Uterus (tissue), 2 donors: ENCODE data around the gene SCN2A.

ENCODE experiments used
- POLR2A ChIP-seq, 2 donors: fragments of 450-650 bp; IDR thresholded peaks; one replicate each; pipeline ENCODE4 v1.6.1; 2016; ENCODE audit warnings: antibody characterized with exemption in 2 of 2, mild to moderate bottlenecking in 1 of 2, moderate library complexity in 1 of 2
- TF ChIP-seq, protein P1 (sequence below), 4 experiments: fragments of 200-600 bp in 2 of 4; fragments of 450-650 bp in 2 of 4; sonication (generic) in 2 of 4; IDR thresholded peaks; one replicate each; pipeline ENCODE4 v1.5.1; 2016 to 2019; ENCODE audit warnings: antibody characterized with exemption in 4 of 4, mild to moderate bottlenecking in 2 of 4, moderate library complexity in 1 of 4

DNA sequence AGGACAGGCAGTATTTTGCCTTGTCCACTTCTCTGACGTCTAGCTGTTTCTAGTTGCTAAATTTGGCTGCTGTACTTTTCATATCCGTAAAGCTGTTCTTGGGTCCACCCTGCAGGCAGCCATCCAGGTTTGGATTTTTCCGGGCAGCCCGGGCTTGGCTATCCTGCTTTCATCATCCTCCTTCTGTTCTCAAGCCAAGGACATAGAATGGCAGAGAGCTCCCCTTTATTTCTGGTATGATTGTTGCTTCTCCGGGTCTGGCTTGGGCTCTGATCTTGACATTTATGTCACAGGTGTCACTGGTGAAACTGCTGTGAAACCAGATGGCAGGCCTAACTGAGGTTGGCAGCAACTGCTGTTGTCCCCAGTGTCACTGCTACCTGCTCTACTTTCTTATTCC, 35.5 kb downstream of the SCN2A start:
- TF ChIP-seq, protein P1, sequence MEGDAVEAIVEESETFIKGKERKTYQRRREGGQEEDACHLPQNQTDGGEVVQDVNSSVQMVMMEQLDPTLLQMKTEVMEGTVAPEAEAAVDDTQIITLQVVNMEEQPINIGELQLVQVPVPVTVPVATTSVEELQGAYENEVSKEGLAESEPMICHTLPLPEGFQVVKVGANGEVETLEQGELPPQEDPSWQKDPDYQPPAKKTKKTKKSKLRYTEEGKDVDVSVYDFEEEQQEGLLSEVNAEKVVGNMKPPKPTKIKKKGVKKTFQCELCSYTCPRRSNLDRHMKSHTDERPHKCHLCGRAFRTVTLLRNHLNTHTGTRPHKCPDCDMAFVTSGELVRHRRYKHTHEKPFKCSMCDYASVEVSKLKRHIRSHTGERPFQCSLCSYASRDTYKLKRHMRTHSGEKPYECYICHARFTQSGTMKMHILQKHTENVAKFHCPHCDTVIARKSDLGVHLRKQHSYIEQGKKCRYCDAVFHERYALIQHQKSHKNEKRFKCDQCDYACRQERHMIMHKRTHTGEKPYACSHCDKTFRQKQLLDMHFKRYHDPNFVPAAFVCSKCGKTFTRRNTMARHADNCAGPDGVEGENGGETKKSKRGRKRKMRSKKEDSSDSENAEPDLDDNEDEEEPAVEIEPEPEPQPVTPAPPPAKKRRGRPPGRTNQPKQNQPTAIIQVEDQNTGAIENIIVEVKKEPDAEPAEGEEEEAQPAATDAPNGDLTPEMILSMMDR (IDR thresholded peaks at IDR 0.05) = no peak
- TF ChIP-seq POLR2A (IDR thresholded peaks at IDR 0.05) = no peak
